ENCODE results near the gene PRKD1.

GRCh38 chr14:29681316-29681715, 246.3 kb downstream of the PRKD1 start:
- TF ChIP-seq, protein P1, sequence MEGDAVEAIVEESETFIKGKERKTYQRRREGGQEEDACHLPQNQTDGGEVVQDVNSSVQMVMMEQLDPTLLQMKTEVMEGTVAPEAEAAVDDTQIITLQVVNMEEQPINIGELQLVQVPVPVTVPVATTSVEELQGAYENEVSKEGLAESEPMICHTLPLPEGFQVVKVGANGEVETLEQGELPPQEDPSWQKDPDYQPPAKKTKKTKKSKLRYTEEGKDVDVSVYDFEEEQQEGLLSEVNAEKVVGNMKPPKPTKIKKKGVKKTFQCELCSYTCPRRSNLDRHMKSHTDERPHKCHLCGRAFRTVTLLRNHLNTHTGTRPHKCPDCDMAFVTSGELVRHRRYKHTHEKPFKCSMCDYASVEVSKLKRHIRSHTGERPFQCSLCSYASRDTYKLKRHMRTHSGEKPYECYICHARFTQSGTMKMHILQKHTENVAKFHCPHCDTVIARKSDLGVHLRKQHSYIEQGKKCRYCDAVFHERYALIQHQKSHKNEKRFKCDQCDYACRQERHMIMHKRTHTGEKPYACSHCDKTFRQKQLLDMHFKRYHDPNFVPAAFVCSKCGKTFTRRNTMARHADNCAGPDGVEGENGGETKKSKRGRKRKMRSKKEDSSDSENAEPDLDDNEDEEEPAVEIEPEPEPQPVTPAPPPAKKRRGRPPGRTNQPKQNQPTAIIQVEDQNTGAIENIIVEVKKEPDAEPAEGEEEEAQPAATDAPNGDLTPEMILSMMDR (conservative IDR thresholded peaks at IDR 0.05 in 1 of 2, IDR thresholded peaks at IDR 0.05 in 1 of 2; ENCODE audit: low read depth in 1 of 2, low read length in 2 of 2), result no peak
- TF ChIP-seq EZH2 (IDR thresholded peaks at IDR 0.05; ENCODE audit: low read length, missing control alignments), result no peak
